ENCODE results near the gene E2F2. TPM values are rescaled to one million over a fixed set of nuclear protein-coding genes. Genes with fewer than 3 reads are reported as not detected.

E2F2 gene
- polyA plus RNA-seq, 3 donors from 2014 or later = 0.28 to 1.3 (median 1.2) TPM

GRCh38 chr1:23472351-23473036, 58.5 kb downstream of the E2F2 start:
- Mint-ChIP-seq H3K27me3 (ENCODE audit: low read depth in 3 of 3) (peaks cover 1 to 8% (median 4%) of the 10 kb centered on the region in 3 donors), H3K27ac (no peak overlapping the region), H3K4me1 (no peaks in the 10 kb centered on the region), H3K4me3 (no peak overlapping the region), H3K9me3 (no peaks in the 10 kb centered on the region), H3K36me3 (no peaks in the 10 kb centered on the region)
- no peak for DNase-seq

- no peak overlapping the region for H3K27ac Mint-ChIP-seq
- no peak for DNase-seq
- peaks cover 1 to 6% (median 4%) of the 10 kb centered on the region in 3 donors for H3K27me3 Mint-ChIP-seq (ENCODE audit: low read depth in 3 of 3)
- no peaks in the 10 kb centered on the region for H3K4me1 Mint-ChIP-seq
- no peaks in the 10 kb centered on the region for H3K9me3 Mint-ChIP-seq
- H3K4me3 Mint-ChIP-seq = no peak overlapping the region
- no peaks in the 10 kb centered on the region for H3K36me3 Mint-ChIP-seq
These were observed 59.5 kb downstream of the E2F2 start for GRCh38 chr1:23471473-23472075.

- Mint-ChIP-seq H3K9me3 (no peaks in the 10 kb centered on the region), H3K27me3 (ENCODE audit: low read depth in 3 of 3) (peaks cover 1 to 2% (median 2%) of the 10 kb centered on the region in 3 donors), H3K4me1 (no peaks in the 10 kb centered on the region), H3K4me3 (no peak overlapping the region), H3K27ac (no peak overlapping the region), H3K36me3 (no peaks in the 10 kb centered on the region)
- DNase-seq = no peak
These were observed 60.6 kb downstream of the E2F2 start for GRCh38 chr1:23470282-23471070.

GRCh38 chr1:23469372-23469982, 61.6 kb downstream of the E2F2 start:
- Mint-ChIP-seq H3K27ac (no peak overlapping the region), H3K36me3 (no peaks in the 10 kb centered on the region), H3K27me3 (ENCODE audit: low read depth in 3 of 3) (peaks cover 0 to 2% (median 0%) of the 10 kb centered on the region in 3 donors), H3K9me3 (no peaks in the 10 kb centered on the region), H3K4me3 (no peak overlapping the region), H3K4me1 (no peaks in the 10 kb centered on the region)
- DNase-seq = no peak

- no peaks in the 10 kb centered on the region for H3K4me1 Mint-ChIP-seq
- no peak overlapping the region for H3K27ac Mint-ChIP-seq
- no peaks in the 10 kb centered on the region for H3K36me3 Mint-ChIP-seq
- no peak for DNase-seq
- H3K27me3 Mint-ChIP-seq (ENCODE audit: low read depth in 3 of 3) = peaks cover 0 to 6% (median 4%) of the 10 kb centered on the region in 3 donors
- H3K4me3 Mint-ChIP-seq = no peak overlapping the region
- no peaks in the 10 kb centered on the region for H3K9me3 Mint-ChIP-seq
These were observed 64.5 kb downstream of the E2F2 start for GRCh38 chr1:23466423-23466989.

GRCh38 chr1:23463286-23463685, 67.7 kb downstream of the E2F2 start:
- H3K9me3 Mint-ChIP-seq = no peaks in the 10 kb centered on the region

GRCh38 chr1:23462766-23463165, 68.3 kb downstream of the E2F2 start:
- no peak overlapping the region for H3K27ac Mint-ChIP-seq
- no peak for DNase-seq
- H3K4me3 Mint-ChIP-seq = no peak overlapping the region
- H3K27me3 Mint-ChIP-seq (ENCODE audit: low read depth in 3 of 3) = peaks cover 2 to 13% (median 4%) of the 10 kb centered on the region in 3 donors
- no peaks in the 10 kb centered on the region for H3K36me3 Mint-ChIP-seq
- H3K4me1 Mint-ChIP-seq = no peaks in the 10 kb centered on the region
- no peaks in the 10 kb centered on the region for H3K9me3 Mint-ChIP-seq

More at GRCh38 chr1:23463286-23463685, 67.7 kb downstream of the E2F2 start:
- DNase-seq = no peak
- H3K4me3 Mint-ChIP-seq = no peak overlapping the region
- H3K27ac Mint-ChIP-seq = no peak overlapping the region
- H3K4me1 Mint-ChIP-seq = no peaks in the 10 kb centered on the region
- no peaks in the 10 kb centered on the region for H3K36me3 Mint-ChIP-seq
- H3K27me3 Mint-ChIP-seq (ENCODE audit: low read depth in 3 of 3) = peaks cover 2 to 10% (median 4%) of the 10 kb centered on the region in 3 donors

- no peaks in the 10 kb centered on the region for H3K4me1 Mint-ChIP-seq
- DNase-seq = no peak
- no peaks in the 10 kb centered on the region for H3K36me3 Mint-ChIP-seq
- H3K9me3 Mint-ChIP-seq = no peaks in the 10 kb centered on the region
- H3K27ac Mint-ChIP-seq = no peak overlapping the region
- H3K27me3 Mint-ChIP-seq (ENCODE audit: low read depth in 3 of 3) = peaks cover 2 to 15% (median 4%) of the 10 kb centered on the region in 3 donors
- H3K4me3 Mint-ChIP-seq = no peak overlapping the region
These were observed 70.0 kb downstream of the E2F2 start for GRCh38 chr1:23461050-23461449.

GRCh38 chr1:23460519-23460918, 70.5 kb downstream of the E2F2 start:
- peaks cover 2 to 15% (median 4%) of the 10 kb centered on the region in 3 donors for H3K27me3 Mint-ChIP-seq (ENCODE audit: low read depth in 3 of 3)
- H3K27ac Mint-ChIP-seq = no peak overlapping the region
- no peak for DNase-seq
- no peak overlapping the region for H3K4me3 Mint-ChIP-seq
- H3K36me3 Mint-ChIP-seq = no peaks in the 10 kb centered on the region
- H3K9me3 Mint-ChIP-seq = no peaks in the 10 kb centered on the region
- H3K4me1 Mint-ChIP-seq = no peaks in the 10 kb centered on the region

GRCh38 chr1:23459338-23459757, 71.7 kb downstream of the E2F2 start:
- no peaks in the 10 kb centered on the region for H3K9me3 Mint-ChIP-seq
- H3K27ac Mint-ChIP-seq = no peak overlapping the region
- no peaks in the 10 kb centered on the region for H3K36me3 Mint-ChIP-seq
- peaks cover 4 to 16% (median 5%) of the 10 kb centered on the region in 3 donors for H3K27me3 Mint-ChIP-seq (ENCODE audit: low read depth in 3 of 3)
- H3K4me1 Mint-ChIP-seq = no peaks in the 10 kb centered on the region
- DNase-seq = no peak
- no peak overlapping the region for H3K4me3 Mint-ChIP-seq

Other genes starting within 250 kb of the E2F2 start
- 100 to 1,000 TPM; 133 to 212 (median 158) TPM for gene HNRNPR, start 186.9 kb downstream of the E2F2 start, polyA plus RNA-seq
- gene ZNF436, start 161.4 kb downstream of the E2F2 start, polyA plus RNA-seq = 1 to 10 TPM in 1 of 3 donors, under 1 TPM in 1, not detected in 1; 0.60 to 5.4 TPM
- gene TCEA3, start 106.5 kb downstream of the E2F2 start, polyA plus RNA-seq = 1 to 10 TPM in 2 of 3 donors, under 1 TPM in 1; 0.71 to 2.4 (median 1.1) TPM
- gene ASAP3, start 47.1 kb downstream of the E2F2 start, polyA plus RNA-seq = not detected
- gene ID3, start 28.3 kb upstream of the E2F2 start, polyA plus RNA-seq = 1 to 10 TPM in 1 of 3 donors, under 1 TPM in 1, not detected in 1; 0.28 to 2.5 TPM
- 100 to 1,000 TPM; 524 to 763 (median 531) TPM for gene RPL11, start 160.6 kb upstream of the E2F2 start, polyA plus RNA-seq
- gene ELOA, start 212.2 kb upstream of the E2F2 start, polyA plus RNA-seq = 10 to 100 TPM; 16.4 to 30.3 (median 19.1) TPM
- gene PITHD1, start 247.2 kb upstream of the E2F2 start, polyA plus RNA-seq = 10 to 100 TPM; 62.5 to 89.2 (median 82.4) TPM